Measurements from ENCODE around the gene GNA12.

GRCh38 chr7:2814946-2815874 lies 28.9 kb downstream of the GNA12 start:
- TF ChIP-seq CTCF (IDR thresholded peaks at IDR 0.05) (no peak), POLR2A (IDR thresholded peaks at IDR 0.05) (no peak)
